ENCODE data around the gene BCL2L13.

Gene BCL2L13

GRCh38 chr22:17732251-17732854 is 93.8 kb downstream of the BCL2L13 start:
- H3K4me3 ChIP-seq (ENCODE audit: control insufficient read depth, low read depth, low read length): no peak overlapping the region
- TF ChIP-seq CTCF (conservative IDR thresholded peaks at IDR 0.05; ENCODE audit: control insufficient read depth, insufficient read depth, low read depth, low read length): no peak
- no peak for DNase-seq (ENCODE audit: low read depth)

- DNase-seq (ENCODE audit: low read depth): peak; percentile 52
- TF ChIP-seq CTCF (conservative IDR thresholded peaks at IDR 0.05; ENCODE audit: control insufficient read depth, insufficient read depth, low read depth, low read length): no peak
- no peak overlapping the region for H3K4me3 ChIP-seq (ENCODE audit: control insufficient read depth, low read depth, low read length)
Measured at GRCh38 chr22:17733466-17733865, 94.9 kb downstream of the BCL2L13 start.

GRCh38 chr22:17734187-17734586 is 95.6 kb downstream of the BCL2L13 start:
- no peak overlapping the region for H3K4me3 ChIP-seq (ENCODE audit: control insufficient read depth, low read depth, low read length)
- no peak for TF ChIP-seq CTCF (conservative IDR thresholded peaks at IDR 0.05; ENCODE audit: control insufficient read depth, insufficient read depth, low read depth, low read length)
- peak; percentile 61 for DNase-seq (ENCODE audit: low read depth)

- no peak for DNase-seq (ENCODE audit: low read depth)
- no peak for TF ChIP-seq CTCF (conservative IDR thresholded peaks at IDR 0.05; ENCODE audit: control insufficient read depth, insufficient read depth, low read depth, low read length)
- H3K4me3 ChIP-seq (ENCODE audit: control insufficient read depth, low read depth, low read length): no peak overlapping the region
Measured at GRCh38 chr22:17738386-17739128, 100.0 kb downstream of the BCL2L13 start.

- no peak for TF ChIP-seq CTCF (conservative IDR thresholded peaks at IDR 0.05; ENCODE audit: control insufficient read depth, insufficient read depth, low read depth, low read length)
- no peak for DNase-seq (ENCODE audit: low read depth)
Measured at GRCh38 chr22:17739196-17739975, 100.8 kb downstream of the BCL2L13 start.

DNA sequence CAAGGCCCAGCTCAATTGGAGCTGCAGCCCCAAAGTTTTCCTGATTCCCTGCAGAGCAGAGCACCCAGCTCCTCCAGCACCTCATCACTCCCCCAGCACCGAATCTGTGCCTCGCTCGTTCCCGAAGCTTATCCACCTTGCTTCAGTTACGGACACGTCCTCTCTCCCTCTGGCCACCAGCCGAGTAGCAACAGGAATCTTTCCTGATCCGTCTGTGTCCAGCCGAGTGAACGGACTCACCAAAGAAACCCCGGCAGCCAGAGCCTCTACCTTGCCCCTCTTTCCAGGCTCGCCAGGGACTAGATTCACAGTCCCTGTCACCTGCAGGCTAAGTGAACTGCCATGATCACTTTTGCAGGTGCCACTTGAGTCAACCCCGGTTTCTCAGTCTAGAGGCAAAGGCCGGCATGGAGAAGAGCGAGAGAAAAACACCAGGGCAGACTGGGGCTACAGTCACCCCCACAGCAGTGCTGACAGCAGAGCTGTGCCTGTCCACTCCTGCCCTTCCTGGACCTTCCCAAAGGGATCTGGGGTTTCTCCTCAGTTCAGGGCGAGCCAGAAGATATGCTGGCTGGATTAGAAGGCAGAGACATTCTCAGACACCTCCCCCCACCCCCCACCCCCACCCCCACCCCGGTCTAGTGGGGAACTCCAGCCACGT is 103.4 kb downstream of the BCL2L13 start:
- TF ChIP-seq CTCF (conservative IDR thresholded peaks at IDR 0.05; ENCODE audit: control insufficient read depth, insufficient read depth, low read depth, low read length): no peak
- DNase-seq (ENCODE audit: low read depth): no peak
- no peak overlapping the region for H3K4me3 ChIP-seq (ENCODE audit: control insufficient read depth, low read depth, low read length)

More at GRCh38 chr22:17739196-17739975, 100.8 kb downstream of the BCL2L13 start:
- H3K4me3 ChIP-seq (ENCODE audit: control insufficient read depth, low read depth, low read length): no peak overlapping the region
